IMR-90 (cell line): ENCODE measurements around the gene KDELR1. TPM values are rescaled to one million over a fixed set of nuclear protein-coding genes. Genes with fewer than 3 reads are reported as not detected.

Experiments used
- polyA plus RNA-seq, 3 experiments: library from polyadenylated mRNA; depleted of rRNA; stranded (reverse); fragments of >200 nt; gene quantifications; 2 replicates each; pipeline ENCODE4 v1.2.3, GENCODE V29; 2012; ENCODE audit warnings: low replicate concordance in 1 of 3
- total RNA-seq: library from RNA; depleted of rRNA; stranded (reverse); fragments of >200 nt; gene quantifications from 2 replicates; pipeline ENCODE4 v1.2.3, GENCODE V29; 2012
- TF ChIP-seq, protein P1 (sequence below): fragments of 150-350 bp; IDR thresholded peaks from 2 replicates; pipeline ENCODE4 v1.6.1; 2017; ENCODE audit warnings: mild to moderate bottlenecking, antibody characterized with exemption, low read length, low read depth

KDELR1 gene
- total and polyA plus RNA-seq, 2 of the 4 experiments (the other 2 are of a cell fraction): 58.8 to 180 TPM

DNA sequence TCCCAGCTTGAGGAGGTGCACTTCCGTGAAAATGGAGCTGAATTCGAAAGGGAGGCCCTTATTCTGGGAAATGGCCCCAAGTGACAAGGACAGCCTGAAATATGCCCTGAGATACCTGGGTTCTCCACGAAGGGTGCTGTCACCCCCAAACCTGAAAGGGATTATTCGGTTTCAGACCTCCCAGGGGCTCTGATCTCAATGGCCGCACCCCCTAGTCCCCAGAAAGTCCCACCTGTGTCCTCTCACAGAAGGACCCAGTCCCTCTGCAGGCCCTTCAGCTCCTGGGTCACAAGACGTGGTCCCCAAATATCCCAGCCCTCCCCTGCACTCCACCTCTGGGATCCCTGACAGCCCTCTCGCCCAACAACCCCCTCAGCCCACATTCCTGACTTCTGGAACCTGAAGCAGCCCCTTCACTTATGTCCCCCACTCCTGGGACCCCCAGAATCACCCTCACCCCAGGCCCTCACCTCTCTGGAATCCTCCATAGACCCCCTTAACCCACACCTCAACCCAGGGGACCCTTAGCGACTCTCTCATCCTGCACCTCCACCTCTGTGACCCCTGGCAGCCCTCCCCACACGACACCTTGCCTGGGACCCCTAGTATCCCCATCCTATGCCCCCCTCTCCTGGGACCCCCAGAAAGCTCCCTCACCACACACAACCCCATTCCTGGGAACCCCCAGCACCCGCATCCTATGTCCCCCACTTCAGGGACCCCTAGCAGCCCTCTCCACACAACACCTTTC lies 26.6 kb downstream of the KDELR1 start (continued):
- TF ChIP-seq, protein P1, sequence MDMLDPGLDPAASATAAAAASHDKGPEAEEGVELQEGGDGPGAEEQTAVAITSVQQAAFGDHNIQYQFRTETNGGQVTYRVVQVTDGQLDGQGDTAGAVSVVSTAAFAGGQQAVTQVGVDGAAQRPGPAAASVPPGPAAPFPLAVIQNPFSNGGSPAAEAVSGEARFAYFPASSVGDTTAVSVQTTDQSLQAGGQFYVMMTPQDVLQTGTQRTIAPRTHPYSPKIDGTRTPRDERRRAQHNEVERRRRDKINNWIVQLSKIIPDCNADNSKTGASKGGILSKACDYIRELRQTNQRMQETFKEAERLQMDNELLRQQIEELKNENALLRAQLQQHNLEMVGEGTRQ: no peak
